Breast epithelium (tissue), 4 donors: Measurements from ENCODE around the gene AOC1. TPM values are rescaled to one million over a fixed set of nuclear protein-coding genes. Genes with fewer than 3 reads are reported as not detected.
A peak's percentile ranks its signal among the peaks of the same experiment; 100 is the strongest.

Source experiments
- DNase-seq, 2 donors: peaks; one replicate each; pipeline ENCODE4 v3.0.0-alpha.2; 2019; ENCODE audit warnings: low spot score in 2 of 2
- H3K27ac ChIP-seq, 2 donors: fragments of 200-600 bp; sonication (generic) in 1 of 2; one replicate each; pipeline ENCODE4 v1.5.1; 2016 to 2019; ENCODE audit warnings: mild to moderate bottlenecking in 1 of 2
- H3K27me3 ChIP-seq, 2 donors: fragments of 200-600 bp; sonication (generic) in 1 of 2; one replicate each; pipeline versions ENCODE4 v1.5.1 to v1.6.0; 2017 to 2019; ENCODE audit warnings: control low read depth in 1 of 2, mild to moderate bottlenecking in 1 of 2
- H3K36me3 ChIP-seq: fragments of 200-600 bp; one replicate; pipeline ENCODE4 v1.5.1; 2019
- H3K4me1 ChIP-seq, 2 donors: fragments of 200-600 bp; sonication (generic); one replicate each; pipeline ENCODE4 v1.5.1; 2016 to 2019; ENCODE audit warnings: control low read depth in 1 of 2
- H3K4me3 ChIP-seq, 3 donors: fragments of 200-600 bp; sonication (generic); 1 replicate in 2 of 3; 2 replicates in 1 of 3; pipeline ENCODE4 v1.5.1; 2016 to 2019; ENCODE audit warnings: mild to moderate bottlenecking in 3 of 3, moderate library complexity in 2 of 3
- H3K9me3 ChIP-seq, 2 donors: fragments of 200-600 bp; sonication (generic) in 1 of 2; one replicate each; pipeline ENCODE4 v1.5.1; 2016 to 2019; ENCODE audit warnings: control low read depth in 1 of 2
- POLR2A ChIP-seq: fragments of 450-650 bp; IDR thresholded peaks from one replicate; pipeline ENCODE4 v1.6.1; 2016; ENCODE audit warnings: antibody characterized with exemption, mild to moderate bottlenecking, moderate library complexity
- POLR2AphosphoS5 ChIP-seq, 3 donors: sonication (generic); formaldehyde crosslinking; IDR thresholded peaks; one replicate each; pipeline ENCODE4 v1.6.1; 2017; ENCODE audit warnings: antibody characterized with exemption in 3 of 3
- intact Hi-C: fragments of 100-400 bp; cut with DNase I; formaldehyde crosslinking; loops from one replicate; pipeline ENCODE4 v1.15.1; 2023; ENCODE audit warnings: low total_unique reads
- total RNA-seq, 3 donors: library from RNA; depleted of rRNA; stranded (reverse); fragments of >200 nt; gene quantifications; one replicate each; pipeline ENCODE4 v1.1.0, GENCODE V29; 2016
- TF ChIP-seq, protein P1 (sequence below), 3 donors: fragments of 450-650 bp; IDR thresholded peaks; one replicate each; pipeline ENCODE4 v1.5.1; 2016 to 2017; ENCODE audit warnings: antibody characterized with exemption in 3 of 3, mild to moderate bottlenecking in 3 of 3, moderate library complexity in 3 of 3

AOC1 gene
- total RNA-seq, 3 donors from 2014 or later: 2.3 TPM; not detected in 2

DNA sequence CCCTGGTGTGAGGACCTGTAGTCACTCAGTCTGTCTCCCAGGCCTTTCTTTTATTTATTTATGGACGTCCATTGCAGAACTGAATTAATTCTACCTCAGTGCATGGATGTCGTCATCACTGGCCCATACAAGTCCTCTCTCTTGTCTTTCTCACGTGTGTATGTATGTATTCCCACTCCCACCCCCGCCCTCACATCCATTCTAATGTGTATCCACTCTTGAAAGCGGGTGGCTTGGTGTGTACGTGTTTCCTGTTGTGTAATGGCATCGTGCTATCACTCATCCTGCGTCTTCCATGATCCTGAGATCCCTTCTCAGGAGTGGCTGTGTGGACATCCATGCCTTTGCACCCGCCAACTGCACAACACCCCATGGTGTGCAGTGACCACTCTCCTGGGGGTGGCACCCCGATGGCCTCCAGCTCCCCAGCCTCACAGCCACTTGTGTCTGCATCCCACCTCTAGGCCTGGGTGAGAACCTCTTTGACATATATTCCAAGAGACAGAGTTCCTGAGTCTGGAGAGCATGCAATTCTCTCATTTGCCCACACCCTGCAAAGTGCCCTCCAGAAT lies 3.0 kb upstream of the AOC1 start:
- DNase-seq: no peak
- Histone ChIP-seq H3K27me3 (no peaks in the 10 kb centered on the region), H3K4me3 (no peak overlapping the region), H3K9me3 (no peaks in the 10 kb centered on the region), H3K27ac (no peak overlapping the region), H3K36me3 (no peaks in the 10 kb centered on the region), H3K4me1 (no peaks in the 10 kb centered on the region)
- TF ChIP-seq POLR2A (no peak), POLR2AphosphoS5 (IDR thresholded peaks at IDR 0.05) (no peak)
- TF ChIP-seq, protein P1, sequence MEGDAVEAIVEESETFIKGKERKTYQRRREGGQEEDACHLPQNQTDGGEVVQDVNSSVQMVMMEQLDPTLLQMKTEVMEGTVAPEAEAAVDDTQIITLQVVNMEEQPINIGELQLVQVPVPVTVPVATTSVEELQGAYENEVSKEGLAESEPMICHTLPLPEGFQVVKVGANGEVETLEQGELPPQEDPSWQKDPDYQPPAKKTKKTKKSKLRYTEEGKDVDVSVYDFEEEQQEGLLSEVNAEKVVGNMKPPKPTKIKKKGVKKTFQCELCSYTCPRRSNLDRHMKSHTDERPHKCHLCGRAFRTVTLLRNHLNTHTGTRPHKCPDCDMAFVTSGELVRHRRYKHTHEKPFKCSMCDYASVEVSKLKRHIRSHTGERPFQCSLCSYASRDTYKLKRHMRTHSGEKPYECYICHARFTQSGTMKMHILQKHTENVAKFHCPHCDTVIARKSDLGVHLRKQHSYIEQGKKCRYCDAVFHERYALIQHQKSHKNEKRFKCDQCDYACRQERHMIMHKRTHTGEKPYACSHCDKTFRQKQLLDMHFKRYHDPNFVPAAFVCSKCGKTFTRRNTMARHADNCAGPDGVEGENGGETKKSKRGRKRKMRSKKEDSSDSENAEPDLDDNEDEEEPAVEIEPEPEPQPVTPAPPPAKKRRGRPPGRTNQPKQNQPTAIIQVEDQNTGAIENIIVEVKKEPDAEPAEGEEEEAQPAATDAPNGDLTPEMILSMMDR (IDR thresholded peaks at IDR 0.05): no peak
- intact Hi-C loops: no loop called here

GRCh38 chr7:150850273-150850672 lies 2.0 kb upstream of the AOC1 start:
- TF ChIP-seq POLR2AphosphoS5 (IDR thresholded peaks at IDR 0.05): no peak
- no peak for TF ChIP-seq POLR2A
- TF ChIP-seq, protein P1 (IDR thresholded peaks at IDR 0.05): no peak
- Histone ChIP-seq H3K36me3 (no peaks in the 10 kb centered on the region), H3K27ac (no peak overlapping the region), H3K9me3 (no peaks in the 10 kb centered on the region), H3K4me1 (no peaks in the 10 kb centered on the region), H3K27me3 (no peaks in the 10 kb centered on the region), H3K4me3 (no peak overlapping the region)
- intact Hi-C loops: no loop called here
- DNase-seq: no peak

- H3K36me3 ChIP-seq: no peaks in the 10 kb centered on the region
- DNase-seq: peak in 1 of 2 donors; percentile 10
These were observed 586 bp upstream of the AOC1 start for GRCh38 chr7:150851492-150852370.

DNA sequence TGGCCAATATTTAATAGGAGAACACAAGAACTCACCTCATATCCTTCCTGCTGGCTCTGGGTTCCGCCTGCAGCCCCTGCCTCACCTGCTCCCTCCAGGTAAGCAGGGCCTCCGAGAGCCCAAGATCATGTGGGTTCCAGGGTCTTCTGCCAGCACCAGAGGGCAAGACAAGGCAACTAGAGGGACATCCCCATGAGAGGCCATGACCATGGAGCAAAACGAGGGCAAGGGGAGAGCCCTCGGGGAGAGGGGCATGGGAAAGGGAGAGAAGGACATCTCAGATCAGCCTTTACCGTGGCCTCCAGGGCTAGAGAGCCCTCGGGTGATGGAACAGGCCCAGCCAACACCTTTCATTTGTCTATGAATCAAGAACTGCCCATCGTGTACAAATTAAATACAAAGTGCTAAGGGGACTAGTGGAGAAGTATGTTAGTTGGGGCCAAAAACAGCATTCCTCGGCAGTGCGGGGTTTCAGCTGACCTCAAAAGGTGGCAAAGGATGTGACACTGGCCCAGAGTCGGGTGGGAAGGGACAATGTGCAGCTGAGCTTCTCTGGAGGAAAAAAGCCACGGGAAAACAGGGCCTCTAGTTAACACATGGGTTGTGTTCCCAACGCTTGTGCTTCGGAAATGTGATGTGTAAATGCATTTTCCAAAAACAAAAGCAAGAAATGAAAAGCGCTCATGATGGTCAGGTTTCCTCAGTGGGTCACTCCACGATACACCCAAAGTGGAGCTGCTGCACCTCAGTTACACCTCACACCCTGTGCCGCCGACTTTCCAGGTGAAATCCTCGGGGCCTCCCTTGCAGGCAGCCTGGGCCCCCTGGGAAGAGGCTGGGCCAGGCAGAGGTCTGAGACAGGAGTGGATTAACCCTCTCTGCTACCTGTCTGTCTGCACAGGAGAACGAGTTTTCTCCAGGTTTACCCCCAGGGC lies 2.0 kb downstream of the AOC1 start:
- Histone ChIP-seq H3K36me3 (no peaks in the 10 kb centered on the region), H3K27me3 (no peaks in the 10 kb centered on the region), H3K27ac (no peak overlapping the region), H3K4me1 (no peaks in the 10 kb centered on the region), H3K9me3 (no peaks in the 10 kb centered on the region), H3K4me3 (no peak overlapping the region)
- TF ChIP-seq POLR2AphosphoS5 (IDR thresholded peaks at IDR 0.05) (no peak), POLR2A (no peak)
- TF ChIP-seq, protein P1 (IDR thresholded peaks at IDR 0.05): no peak
- peak in 1 of 2 donors; percentile 10 for DNase-seq
- intact Hi-C loops: no loop called here

More at GRCh38 chr7:150851492-150852370, 586 bp upstream of the AOC1 start:
- intact Hi-C loops: no loop called here
- Histone ChIP-seq H3K27me3 (no peaks in the 10 kb centered on the region), H3K9me3 (no peaks in the 10 kb centered on the region), H3K27ac (no peak overlapping the region), H3K4me1 (no peaks in the 10 kb centered on the region), H3K4me3 (no peak overlapping the region)
- TF ChIP-seq POLR2A (no peak), POLR2AphosphoS5 (IDR thresholded peaks at IDR 0.05) (no peak)
- TF ChIP-seq, protein P1 (IDR thresholded peaks at IDR 0.05): no peak
